Measurements from ENCODE around the gene EVI5L. TPM values are rescaled to one million over a fixed set of nuclear protein-coding genes. Genes with fewer than 3 reads are reported as not detected.
"Not testable (repeated sequence)": the region's sequence is repeated elsewhere in the genome, so short reads cannot be mapped to it uniquely, and the experiment has no call there.

EVI5L gene
- total and polyA plus RNA-seq, 2 donors, result 7.8 to 21.1 TPM

- no peak overlapping the region for H3K27ac ChIP-seq (ENCODE audit: low read depth)
- H3K36me3 ChIP-seq (ENCODE audit: insufficient read depth), result no peaks in the 10 kb centered on the region
- no peaks in the 10 kb centered on the region for H3K4me1 ChIP-seq (ENCODE audit: insufficient read depth)
- no peak overlapping the region for H3K4me3 ChIP-seq (ENCODE audit: low read depth, low read length)
- 91% methylated on average over 26 of the region's 26 CpGs for WGBS
- DNase-seq (ENCODE audit: extremely low spot score), result no peak
Observed at GRCh38 chr19:7855426-7856108, 25.5 kb downstream of the EVI5L start.

DNA sequence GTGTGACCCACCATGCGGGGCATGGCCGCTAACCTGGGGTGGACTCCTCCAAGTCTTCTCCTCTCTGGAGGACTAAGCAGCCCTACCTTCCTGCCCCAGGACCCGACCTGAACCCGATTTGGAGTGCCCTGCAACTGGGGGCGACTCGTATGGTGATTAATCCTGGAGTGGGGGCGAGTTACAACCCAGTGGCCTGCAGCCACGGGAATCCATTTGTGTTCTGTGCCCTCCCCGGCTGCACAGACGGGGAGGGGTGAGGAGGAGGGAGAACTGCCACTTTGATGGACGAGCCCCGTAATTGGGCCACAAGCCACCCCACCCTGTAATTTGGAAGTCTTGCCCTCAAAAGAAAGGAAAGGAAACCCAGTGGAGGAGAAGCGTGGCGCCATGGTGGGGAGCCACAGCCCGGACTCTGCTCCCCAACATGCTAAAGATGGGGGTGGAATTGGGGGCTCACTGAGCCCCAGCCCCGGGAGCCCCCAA is 26.1 kb downstream of the EVI5L start:
- Histone ChIP-seq H3K36me3 (ENCODE audit: insufficient read depth) (no peaks in the 10 kb centered on the region), H3K4me3 (ENCODE audit: low read depth, low read length) (no peak overlapping the region), H3K4me1 (ENCODE audit: insufficient read depth) (no peaks in the 10 kb centered on the region), H3K27ac (ENCODE audit: low read depth) (no peak overlapping the region)
- WGBS, result 89% methylated on average over 16 of the region's 16 CpGs
- no peak for DNase-seq (ENCODE audit: extremely low spot score)

GRCh38 chr19:7856679-7857663 is 27.0 kb downstream of the EVI5L start:
- Histone ChIP-seq H3K4me3 (ENCODE audit: low read depth, low read length) (no peak overlapping the region), H3K4me1 (ENCODE audit: insufficient read depth) (no peaks in the 10 kb centered on the region), H3K36me3 (ENCODE audit: insufficient read depth) (no peaks in the 10 kb centered on the region), H3K27ac (ENCODE audit: low read depth) (no peak overlapping the region)
- 82% methylated on average over 38 of the region's 38 CpGs for whole genome bisulfite sequencing
- DNase-seq (ENCODE audit: extremely low spot score), result no peak

DNA sequence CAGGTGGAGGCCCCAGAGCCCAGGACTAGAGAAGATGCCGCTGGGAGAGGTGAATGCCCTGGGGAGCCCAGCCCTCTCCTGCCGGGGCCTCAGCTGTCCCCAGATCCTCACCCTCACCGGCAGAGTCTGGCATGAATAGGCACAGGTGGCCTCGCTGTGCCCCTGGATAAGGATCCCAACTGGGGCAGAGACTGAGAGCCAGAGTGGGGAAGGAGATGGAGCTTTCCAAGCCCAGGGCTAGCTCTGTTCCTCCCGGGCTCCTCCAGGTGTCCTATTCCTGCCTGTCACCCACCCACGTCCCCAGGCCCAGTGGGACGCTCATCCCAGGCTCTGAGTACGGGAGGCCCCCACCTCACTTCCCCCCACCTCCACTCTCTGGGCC is 27.7 kb downstream of the EVI5L start:
- Histone ChIP-seq H3K27ac (ENCODE audit: low read depth) (no peak overlapping the region), H3K4me3 (ENCODE audit: low read depth, low read length) (no peak overlapping the region), H3K4me1 (ENCODE audit: insufficient read depth) (no peaks in the 10 kb centered on the region), H3K36me3 (ENCODE audit: insufficient read depth) (no peaks in the 10 kb centered on the region)
- 83% methylated on average over 8 of the region's 8 CpGs for WGBS
- no peak for DNase-seq (ENCODE audit: extremely low spot score)

DNA sequence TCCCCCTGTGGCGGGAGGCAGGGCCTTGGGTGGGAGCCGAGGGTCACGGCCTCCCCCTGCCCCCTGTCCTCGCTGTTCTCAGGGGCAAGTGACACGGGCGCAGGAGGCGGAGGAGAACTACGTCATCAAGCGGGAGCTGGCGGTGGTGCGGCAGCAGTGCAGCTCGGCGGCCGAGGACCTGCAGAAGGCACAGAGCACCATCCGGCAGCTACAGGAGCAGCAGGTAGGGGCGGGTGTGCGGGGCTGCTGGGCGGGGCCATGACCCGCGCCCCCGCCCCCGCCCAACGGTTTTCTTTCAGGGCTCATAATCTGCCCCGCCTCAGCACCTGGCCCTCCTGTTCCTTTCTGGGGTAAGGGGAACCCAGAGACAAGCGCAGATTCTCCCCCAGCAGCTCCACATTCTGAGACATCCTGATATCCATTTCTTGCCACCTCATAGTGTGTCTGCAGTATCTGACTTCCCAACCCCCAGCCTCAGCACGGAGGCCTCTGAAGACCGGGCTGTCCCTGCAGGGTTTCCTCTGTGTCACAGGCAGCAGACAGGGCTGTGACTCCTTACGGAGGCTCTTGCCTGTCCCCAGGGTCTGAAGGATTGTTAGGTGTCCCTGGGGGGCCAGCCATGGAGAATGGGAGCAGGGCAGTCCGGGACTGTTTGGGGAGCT is 28.2 kb downstream of the EVI5L start:
- Histone ChIP-seq H3K36me3 (ENCODE audit: insufficient read depth) (no peaks in the 10 kb centered on the region), H3K27ac (ENCODE audit: low read depth) (no peak overlapping the region), H3K4me3 (ENCODE audit: low read depth, low read length) (no peak overlapping the region), H3K4me1 (ENCODE audit: insufficient read depth) (no peaks in the 10 kb centered on the region)
- WGBS, result 72% methylated on average over 29 of the region's 29 CpGs
- DNase-seq (ENCODE audit: extremely low spot score), result no peak

- 97% methylated on average over 8 of the region's 8 CpGs for WGBS
- not testable (repeated sequence) for H3K36me3 ChIP-seq (ENCODE audit: insufficient read depth); H3K4me3 ChIP-seq (ENCODE audit: low read depth, low read length); DNase-seq (ENCODE audit: extremely low spot score); H3K27ac ChIP-seq (ENCODE audit: low read depth); H3K4me1 ChIP-seq (ENCODE audit: insufficient read depth)
Observed at GRCh38 chr19:7859087-7859486, 29.1 kb downstream of the EVI5L start.

GRCh38 chr19:7859831-7860713 is 30.1 kb downstream of the EVI5L start:
- no peak overlapping the region for H3K4me3 ChIP-seq (ENCODE audit: low read depth, low read length)
- H3K36me3 ChIP-seq (ENCODE audit: insufficient read depth), result no peaks in the 10 kb centered on the region
- H3K27ac ChIP-seq (ENCODE audit: low read depth), result no peak overlapping the region
- no peak for DNase-seq (ENCODE audit: extremely low spot score)
- WGBS, result 89% methylated on average over 22 of the region's 22 CpGs
- H3K4me1 ChIP-seq (ENCODE audit: insufficient read depth), result no peaks in the 10 kb centered on the region

DNA sequence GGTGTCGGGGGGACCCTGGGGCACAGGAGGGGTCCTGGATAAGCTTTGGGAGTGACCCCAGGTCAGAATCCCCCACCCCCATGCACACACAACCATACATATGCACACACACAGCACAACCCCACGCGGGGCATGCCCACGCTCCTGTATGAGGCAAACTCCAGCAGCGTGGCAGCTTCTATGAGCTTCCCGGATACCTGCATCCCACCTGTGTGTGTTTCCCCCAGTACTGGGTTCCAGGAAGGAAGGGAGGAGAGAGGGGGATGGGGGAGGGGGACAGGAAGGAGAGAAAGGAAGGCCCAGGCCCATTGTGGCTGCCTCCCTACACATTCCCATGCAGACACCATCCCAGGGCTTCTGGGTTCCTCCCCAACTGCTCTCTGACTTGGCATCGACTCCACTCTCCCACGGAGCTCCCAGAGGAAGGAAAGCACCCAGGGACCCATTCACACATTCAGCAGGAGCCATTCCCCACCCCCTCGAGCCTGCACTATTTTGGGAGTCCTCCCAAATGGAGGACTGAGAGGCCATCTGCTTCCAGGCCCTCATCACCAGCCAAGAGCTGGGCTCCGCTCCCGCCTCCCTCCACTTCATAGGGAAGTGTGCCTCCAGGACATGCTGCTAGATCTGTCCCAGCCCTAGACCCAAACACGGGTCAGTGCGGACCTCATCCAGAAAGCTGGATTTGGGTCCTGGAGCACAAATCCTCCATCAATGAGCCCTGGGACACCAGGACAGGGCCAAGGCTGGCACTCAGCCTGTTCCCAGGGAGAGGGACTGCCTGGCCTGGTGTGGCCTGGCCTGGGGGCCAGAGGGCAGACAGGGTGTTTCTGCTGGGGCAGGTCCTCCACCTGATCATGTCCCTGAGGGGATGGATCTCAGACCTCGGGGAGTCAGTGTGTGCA is 30.9 kb downstream of the EVI5L start:
- Histone ChIP-seq H3K4me1 (ENCODE audit: insufficient read depth) (no peaks in the 10 kb centered on the region), H3K36me3 (ENCODE audit: insufficient read depth) (no peaks in the 10 kb centered on the region), H3K27ac (ENCODE audit: low read depth) (no peak overlapping the region), H3K4me3 (ENCODE audit: low read depth, low read length) (no peak overlapping the region)
- 83% methylated on average over 14 of the region's 14 CpGs for WGBS
- DNase-seq (ENCODE audit: extremely low spot score), result no peak

GRCh38 chr19:7861619-7862412 is 31.8 kb downstream of the EVI5L start:
- H3K36me3 ChIP-seq (ENCODE audit: insufficient read depth), result no peaks in the 10 kb centered on the region
- DNase-seq (ENCODE audit: extremely low spot score), result no peak
- no peak overlapping the region for H3K27ac ChIP-seq (ENCODE audit: low read depth)
- no peaks in the 10 kb centered on the region for H3K4me1 ChIP-seq (ENCODE audit: insufficient read depth)
- WGBS, result 37% methylated on average over 63 of the region's 63 CpGs
- no peak overlapping the region for H3K4me3 ChIP-seq (ENCODE audit: low read depth, low read length)

DNA sequence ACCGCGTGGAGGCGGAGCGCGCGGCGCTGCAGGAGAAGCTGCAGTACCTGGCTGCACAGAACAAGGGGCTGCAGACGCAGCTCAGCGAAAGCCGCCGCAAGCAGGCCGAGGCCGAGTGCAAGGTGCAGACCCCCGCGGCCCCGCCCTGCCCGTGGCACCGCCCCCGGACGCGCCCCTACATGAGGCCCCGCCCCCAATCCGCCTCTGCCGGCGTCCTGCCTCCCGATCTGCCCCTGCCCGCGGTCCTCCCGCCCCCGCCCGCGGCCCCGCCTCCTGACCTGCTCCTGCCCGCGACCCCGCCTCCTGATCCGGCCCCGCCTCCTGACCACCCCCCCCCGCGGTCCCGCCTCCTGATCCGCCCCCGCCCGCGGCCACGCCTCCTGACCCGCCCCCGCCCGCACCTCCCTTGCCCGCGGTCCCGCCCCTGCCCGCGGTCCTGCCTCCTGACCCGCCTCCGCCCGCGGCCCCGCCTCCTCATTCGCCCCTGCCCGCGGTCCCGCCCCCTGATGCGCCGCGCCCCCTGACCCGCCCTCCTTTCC is 32.5 kb downstream of the EVI5L start:
- 8% methylated on average over 64 of the region's 67 CpGs for WGBS

GRCh38 chr19:7863157-7863970 is 33.3 kb downstream of the EVI5L start:
- no peaks in the 10 kb centered on the region for H3K4me1 ChIP-seq (ENCODE audit: insufficient read depth)
- H3K36me3 ChIP-seq (ENCODE audit: insufficient read depth), result no peaks in the 10 kb centered on the region
- no peak overlapping the region for H3K4me3 ChIP-seq (ENCODE audit: low read depth, low read length)
- no peak for DNase-seq (ENCODE audit: extremely low spot score)
- no peak overlapping the region for H3K27ac ChIP-seq (ENCODE audit: low read depth)
- 71% methylated on average over 83 of the region's 83 CpGs for whole genome bisulfite sequencing

More for the DNA sequence above, 32.5 kb downstream of the EVI5L start:
- H3K36me3 ChIP-seq (ENCODE audit: insufficient read depth), result no peaks in the 10 kb centered on the region
- DNase-seq (ENCODE audit: extremely low spot score), result no peak
- peak overlapping the region; percentile 1 for H3K4me3 ChIP-seq (ENCODE audit: low read depth, low read length)
- H3K27ac ChIP-seq (ENCODE audit: low read depth), result no peak overlapping the region
- no peaks in the 10 kb centered on the region for H3K4me1 ChIP-seq (ENCODE audit: insufficient read depth)
